ENCODE data around the gene RER1.

GRCh38 chr1:2363847-2364513 lies 27.7 kb upstream of the RER1 start:
- no peak for TF ChIP-seq CTCF (IDR thresholded peaks at IDR 0.05)
- no peak for TF ChIP-seq POLR2A (IDR thresholded peaks at IDR 0.05)
- TF ChIP-seq POLR2AphosphoS5 (IDR thresholded peaks at IDR 0.05), result no peak
- no peak for TF ChIP-seq EP300 (IDR thresholded peaks at IDR 0.05)
